HL-60 (cell line): ENCODE measurements around the gene MXD3.
A peak's percentile ranks its signal among the peaks of the same experiment; 100 is the strongest.

Source experiments
- DNase-seq, 2 experiments: peaks; one replicate each; pipeline ENCODE4 v3.0.0-alpha.2; 2010 to 2020; ENCODE audit warnings: low read depth in 1 of 2, low spot score in 1 of 2
- H3K27ac ChIP-seq: fragments of 250-450 bp; sonication (Bioruptor Pico); replicated peaks from 2 replicates; pipeline ENCODE4 v1.5.1; 2020; ENCODE audit warnings: mild to moderate bottlenecking, moderate library complexity
- H3K27me3 ChIP-seq: fragments of 250-450 bp; sonication (Bioruptor Pico); 2 replicates; pipeline ENCODE4 v1.5.1; 2021; ENCODE audit warnings: mild to moderate bottlenecking, moderate library complexity; ENCODE audit not compliant: insufficient read depth, poor library complexity, severe bottlenecking
- H3K4me3 ChIP-seq: replicated peaks from 2 replicates; pipeline ENCODE4 v1.5.1; 2011; ENCODE audit warnings: mild to moderate bottlenecking, control low read depth, low read length; ENCODE audit not compliant: insufficient read depth
- GABPA ChIP-seq: IDR thresholded peaks from 2 replicates; pipeline ENCODE4 v1.6.1; 2012; ENCODE audit warnings: low read depth
- POLR2AphosphoS5 ChIP-seq: IDR thresholded peaks from 2 replicates; pipeline ENCODE4 v1.6.1; 2012; ENCODE audit warnings: low read depth
- SPI1 ChIP-seq: IDR thresholded peaks from 2 replicates; pipeline ENCODE4 v1.6.1; 2012; ENCODE audit warnings: low read depth, mild to moderate bottlenecking, borderline replicate concordance
- TF ChIP-seq, protein P1 (sequence below): IDR thresholded peaks from 2 replicates; pipeline ENCODE4 v1.6.1; 2012; ENCODE audit warnings: low read depth; ENCODE audit not compliant: insufficient replicate concordance
- TF ChIP-seq, protein P2 (sequence below): IDR thresholded peaks from one replicate; pipeline ENCODE4 v1.5.1; 2011; ENCODE audit warnings: low read length, control low read depth, inconsistent platforms; ENCODE audit not compliant: insufficient read depth

Gene MXD3

DNA sequence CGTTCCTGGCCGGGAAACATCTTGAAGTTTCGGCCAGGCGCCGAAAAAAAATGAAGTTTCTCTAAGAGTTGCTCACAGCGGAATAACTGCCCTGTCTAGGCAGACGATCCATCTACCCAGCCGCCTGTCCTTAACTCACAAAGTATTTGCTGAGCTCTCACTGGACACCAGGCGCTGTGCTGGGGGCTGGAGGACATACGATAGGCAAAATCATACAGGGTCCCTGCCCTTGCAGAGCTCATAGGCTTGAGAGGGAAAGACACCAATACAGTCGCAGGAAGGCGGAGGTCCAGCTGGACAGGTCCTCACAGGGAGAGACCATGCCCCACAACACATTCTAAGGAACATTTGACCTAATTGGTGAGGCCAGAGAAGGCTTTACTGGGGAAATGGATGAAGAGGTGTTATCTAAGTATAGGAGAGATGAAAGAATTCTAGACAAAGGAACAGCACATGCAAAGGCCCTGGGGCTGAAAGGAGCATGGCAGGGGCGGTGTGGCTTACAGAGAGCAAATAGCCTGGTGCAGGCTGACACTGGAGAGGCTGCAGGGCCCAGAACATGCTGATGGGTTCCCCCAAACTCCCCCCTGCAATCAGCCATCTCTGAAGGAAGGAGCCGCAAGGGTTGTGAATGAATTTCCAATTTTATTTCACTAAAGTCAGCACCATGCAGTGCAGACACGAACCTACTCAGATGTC is 2.0 kb upstream of the MXD3 start:
- Histone ChIP-seq H3K4me3 (no peak overlapping the region), H3K27me3 (no peaks in the 10 kb centered on the region), H3K27ac (no peak overlapping the region)
- TF ChIP-seq, protein P1, sequence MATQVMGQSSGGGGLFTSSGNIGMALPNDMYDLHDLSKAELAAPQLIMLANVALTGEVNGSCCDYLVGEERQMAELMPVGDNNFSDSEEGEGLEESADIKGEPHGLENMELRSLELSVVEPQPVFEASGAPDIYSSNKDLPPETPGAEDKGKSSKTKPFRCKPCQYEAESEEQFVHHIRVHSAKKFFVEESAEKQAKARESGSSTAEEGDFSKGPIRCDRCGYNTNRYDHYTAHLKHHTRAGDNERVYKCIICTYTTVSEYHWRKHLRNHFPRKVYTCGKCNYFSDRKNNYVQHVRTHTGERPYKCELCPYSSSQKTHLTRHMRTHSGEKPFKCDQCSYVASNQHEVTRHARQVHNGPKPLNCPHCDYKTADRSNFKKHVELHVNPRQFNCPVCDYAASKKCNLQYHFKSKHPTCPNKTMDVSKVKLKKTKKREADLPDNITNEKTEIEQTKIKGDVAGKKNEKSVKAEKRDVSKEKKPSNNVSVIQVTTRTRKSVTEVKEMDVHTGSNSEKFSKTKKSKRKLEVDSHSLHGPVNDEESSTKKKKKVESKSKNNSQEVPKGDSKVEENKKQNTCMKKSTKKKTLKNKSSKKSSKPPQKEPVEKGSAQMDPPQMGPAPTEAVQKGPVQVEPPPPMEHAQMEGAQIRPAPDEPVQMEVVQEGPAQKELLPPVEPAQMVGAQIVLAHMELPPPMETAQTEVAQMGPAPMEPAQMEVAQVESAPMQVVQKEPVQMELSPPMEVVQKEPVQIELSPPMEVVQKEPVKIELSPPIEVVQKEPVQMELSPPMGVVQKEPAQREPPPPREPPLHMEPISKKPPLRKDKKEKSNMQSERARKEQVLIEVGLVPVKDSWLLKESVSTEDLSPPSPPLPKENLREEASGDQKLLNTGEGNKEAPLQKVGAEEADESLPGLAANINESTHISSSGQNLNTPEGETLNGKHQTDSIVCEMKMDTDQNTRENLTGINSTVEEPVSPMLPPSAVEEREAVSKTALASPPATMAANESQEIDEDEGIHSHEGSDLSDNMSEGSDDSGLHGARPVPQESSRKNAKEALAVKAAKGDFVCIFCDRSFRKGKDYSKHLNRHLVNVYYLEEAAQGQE: no peak
- TF ChIP-seq GABPA (no peak), SPI1 (no peak), POLR2AphosphoS5 (no peak)
- TF ChIP-seq, protein P2, sequence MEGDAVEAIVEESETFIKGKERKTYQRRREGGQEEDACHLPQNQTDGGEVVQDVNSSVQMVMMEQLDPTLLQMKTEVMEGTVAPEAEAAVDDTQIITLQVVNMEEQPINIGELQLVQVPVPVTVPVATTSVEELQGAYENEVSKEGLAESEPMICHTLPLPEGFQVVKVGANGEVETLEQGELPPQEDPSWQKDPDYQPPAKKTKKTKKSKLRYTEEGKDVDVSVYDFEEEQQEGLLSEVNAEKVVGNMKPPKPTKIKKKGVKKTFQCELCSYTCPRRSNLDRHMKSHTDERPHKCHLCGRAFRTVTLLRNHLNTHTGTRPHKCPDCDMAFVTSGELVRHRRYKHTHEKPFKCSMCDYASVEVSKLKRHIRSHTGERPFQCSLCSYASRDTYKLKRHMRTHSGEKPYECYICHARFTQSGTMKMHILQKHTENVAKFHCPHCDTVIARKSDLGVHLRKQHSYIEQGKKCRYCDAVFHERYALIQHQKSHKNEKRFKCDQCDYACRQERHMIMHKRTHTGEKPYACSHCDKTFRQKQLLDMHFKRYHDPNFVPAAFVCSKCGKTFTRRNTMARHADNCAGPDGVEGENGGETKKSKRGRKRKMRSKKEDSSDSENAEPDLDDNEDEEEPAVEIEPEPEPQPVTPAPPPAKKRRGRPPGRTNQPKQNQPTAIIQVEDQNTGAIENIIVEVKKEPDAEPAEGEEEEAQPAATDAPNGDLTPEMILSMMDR: no peak
- no peak for DNase-seq

DNA sequence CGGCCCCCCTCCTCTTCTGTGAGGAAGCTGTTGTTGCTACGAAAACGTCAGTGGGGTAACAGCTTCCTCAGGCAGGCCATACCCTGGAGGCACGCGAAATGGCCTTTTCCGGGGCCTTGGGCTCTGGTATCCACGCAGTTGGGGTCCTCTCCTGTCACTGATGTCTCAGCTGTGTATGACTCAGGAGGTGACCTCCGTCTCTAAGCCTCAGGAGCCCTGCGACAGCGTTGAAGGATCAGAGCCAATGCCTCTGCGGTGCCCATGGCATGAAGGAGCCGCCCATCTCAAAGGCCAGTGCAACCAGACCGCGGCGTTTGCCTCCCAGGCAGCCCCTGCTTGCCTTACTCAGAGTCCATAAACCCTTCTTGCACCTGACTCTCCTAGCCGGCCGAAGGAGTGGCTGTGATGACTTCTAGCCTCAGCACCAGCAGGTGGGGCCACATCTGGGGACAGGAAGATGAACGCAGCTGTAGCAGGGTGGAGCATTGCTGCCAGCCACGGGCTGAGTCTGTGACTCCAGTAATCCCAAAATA is 1.0 kb upstream of the MXD3 start:
- Histone ChIP-seq H3K27me3 (no peaks in the 10 kb centered on the region), H3K4me3 (peak overlapping the region; percentile 42), H3K27ac (peak overlapping the region; percentile 90)
- DNase-seq: peak in 1 of 2 experiments; percentile 66
- TF ChIP-seq POLR2AphosphoS5 (no peak), SPI1 (peak; percentile 5; the same call in 1 of the 2 replicates)
- TF ChIP-seq, protein P2: no peak
- TF ChIP-seq, protein P1: peak; percentile 26

DNA sequence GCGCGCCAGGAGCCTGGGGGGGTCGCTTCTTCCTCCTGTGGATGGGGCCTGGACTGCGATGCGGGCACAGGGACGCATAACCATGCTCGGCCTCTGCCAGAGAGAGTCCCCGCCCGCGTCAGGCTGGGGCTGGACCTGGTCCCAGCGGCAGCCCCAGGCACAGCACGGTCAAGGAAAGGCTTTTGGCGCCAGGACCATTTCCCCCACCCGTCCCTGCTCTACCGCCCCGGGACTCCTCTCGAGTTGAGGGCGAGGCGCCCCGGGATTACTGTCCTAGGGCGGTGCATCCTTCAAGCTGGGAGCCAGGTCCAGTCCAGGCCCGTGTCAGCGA is 341 bp downstream of the MXD3 start:
- Histone ChIP-seq H3K27ac (peak overlapping the region; percentile 90), H3K27me3 (no peaks in the 10 kb centered on the region), H3K4me3 (peak overlapping the region; percentile 74)
- TF ChIP-seq, protein P2: no peak
- TF ChIP-seq, protein P1: no peak
- TF ChIP-seq SPI1 (no peak), GABPA (no peak), POLR2AphosphoS5 (no peak)
- no peak for DNase-seq
